OCI-LY3 (cell line): ENCODE results near the gene ARHGEF4.

ENCODE experiments used
- EZH2phosphoT487 ChIP-seq: fragments of 200-600 bp; shearing (Covaris generic); IDR thresholded peaks from 2 replicates; pipeline ENCODE4 v1.6.1; 2018; ENCODE audit warnings: antibody characterized with exemption, mixed run types, low read depth
- TF ChIP-seq, protein P1 (sequence below): fragments of 200-600, 300-600 bp; sonication (generic); IDR thresholded peaks from 2 replicates; pipeline ENCODE4 v1.5.1; 2014; ENCODE audit warnings: antibody characterized with exemption, low read length, low read depth

GRCh38 chr2:130869441-130870160, 32.9 kb downstream of the ARHGEF4 start:
- TF ChIP-seq, protein P1, sequence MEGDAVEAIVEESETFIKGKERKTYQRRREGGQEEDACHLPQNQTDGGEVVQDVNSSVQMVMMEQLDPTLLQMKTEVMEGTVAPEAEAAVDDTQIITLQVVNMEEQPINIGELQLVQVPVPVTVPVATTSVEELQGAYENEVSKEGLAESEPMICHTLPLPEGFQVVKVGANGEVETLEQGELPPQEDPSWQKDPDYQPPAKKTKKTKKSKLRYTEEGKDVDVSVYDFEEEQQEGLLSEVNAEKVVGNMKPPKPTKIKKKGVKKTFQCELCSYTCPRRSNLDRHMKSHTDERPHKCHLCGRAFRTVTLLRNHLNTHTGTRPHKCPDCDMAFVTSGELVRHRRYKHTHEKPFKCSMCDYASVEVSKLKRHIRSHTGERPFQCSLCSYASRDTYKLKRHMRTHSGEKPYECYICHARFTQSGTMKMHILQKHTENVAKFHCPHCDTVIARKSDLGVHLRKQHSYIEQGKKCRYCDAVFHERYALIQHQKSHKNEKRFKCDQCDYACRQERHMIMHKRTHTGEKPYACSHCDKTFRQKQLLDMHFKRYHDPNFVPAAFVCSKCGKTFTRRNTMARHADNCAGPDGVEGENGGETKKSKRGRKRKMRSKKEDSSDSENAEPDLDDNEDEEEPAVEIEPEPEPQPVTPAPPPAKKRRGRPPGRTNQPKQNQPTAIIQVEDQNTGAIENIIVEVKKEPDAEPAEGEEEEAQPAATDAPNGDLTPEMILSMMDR, result no peak
- no peak for TF ChIP-seq EZH2phosphoT487
